BJ (cell line): ENCODE data around the gene CEP295NL. TPM values are rescaled to one million over a fixed set of nuclear protein-coding genes. Genes with fewer than 3 reads are reported as not detected.

Experiments used
- CTCF ChIA-PET: fragments of 350-600 bp; formaldehyde crosslinking; extraction: SDS; loops from one replicate; lab custom pipeline; 2021; ENCODE audit warnings: antibody characterized with exemption, inconsistent platforms; lab: Yijun Ruan, JAX
- POLR2A ChIA-PET: fragments of 300-600 bp; sonication (Branson Sonifier 250); formaldehyde crosslinking; extraction: SDS; loops from one replicate; lab custom pipeline; 2021; ENCODE audit warnings: antibody characterized with exemption; lab: Charles Lee
- DNase-seq: peaks from one replicate; pipeline ENCODE4 v3.0.0-alpha.2; 2011; ENCODE audit warnings: low read depth
- H3K27me3 ChIP-seq: 2 replicates; pipeline ENCODE4 v1.6.0; 2011; ENCODE audit warnings: low read length; ENCODE audit not compliant: control insufficient read depth, insufficient read depth
- H3K36me3 ChIP-seq: 2 replicates; pipeline ENCODE4 v1.5.1; 2011; ENCODE audit warnings: low read length; ENCODE audit not compliant: control insufficient read depth, insufficient read depth
- H3K4me3 ChIP-seq: 2 replicates; pipeline ENCODE4 v1.5.1; 2011; ENCODE audit warnings: low read depth, mild to moderate bottlenecking, control low read depth, low read length
- CTCF ChIP-seq: IDR thresholded peaks from 2 replicates; pipeline ENCODE4 v1.5.1; 2011; ENCODE audit warnings: low read depth, mild to moderate bottlenecking, control low read depth, inconsistent platforms, low read length, moderate library complexity; ENCODE audit not compliant: insufficient read depth
- polyA plus RNA-seq: library from polyadenylated mRNA; depleted of rRNA; stranded (reverse); fragments of >200 nt; gene quantifications from 2 replicates; pipeline ENCODE4 v1.2.3, GENCODE V29; 2011

CEP295NL gene
- polyA plus RNA-seq, 1 experiment: 0.15 TPM

GRCh38 chr17:78865682-78866390 lies 37.2 kb downstream of the CEP295NL start:
- no peak for DNase-seq
- ChIA-PET CTCF (interaction anchor here (0.6 to 4.6 kb wide), 24 partner anchors 8 to 367 kb away, joined by 3 to 63 read pairs (median 4); no protein-coding TSS in a partner anchor), POLR2A (no interaction called here)
- peak; percentile 92 for TF ChIP-seq CTCF
- Histone ChIP-seq H3K27me3 (no peaks in the 10 kb centered on the region), H3K4me3 (no peak overlapping the region), H3K36me3 (peaks cover 10% of the 10 kb centered on the region)

- CTCF ChIA-PET: interaction anchor here (1.2 to 3.5 kb wide), 3 partner anchors 38 to 111 kb away, joined by 3 to 21 read pairs (median 14); no protein-coding TSS in a partner anchor
Observed at GRCh38 chr17:78864117-78864516, 38.9 kb downstream of the CEP295NL start.

GRCh38 chr17:78862073-78863023 lies 40.7 kb downstream of the CEP295NL start:
- ChIA-PET CTCF (interaction anchor here (1.1 to 2.6 kb wide), 3 partner anchors 66 to 109 kb away, joined by 3 to 21 read pairs (median 3); no protein-coding TSS in a partner anchor), POLR2A (interaction anchor here (0.5 to 0.7 kb wide), 3 partner anchors 10 to 1893 kb away, joined by 4 to 13 read pairs (median 4); no protein-coding TSS in a partner anchor)
- H3K27me3 ChIP-seq: no peaks in the 10 kb centered on the region
- TF ChIP-seq CTCF: no peak
- DNase-seq: peak; percentile 94
- no peak overlapping the region for H3K4me3 ChIP-seq
- H3K36me3 ChIP-seq: peaks cover 10% of the 10 kb centered on the region

More at GRCh38 chr17:78864117-78864516, 38.9 kb downstream of the CEP295NL start:
- no peak for TF ChIP-seq CTCF
- no peaks in the 10 kb centered on the region for H3K27me3 ChIP-seq
- peaks cover 11% of the 10 kb centered on the region for H3K36me3 ChIP-seq
- POLR2A ChIA-PET: no interaction called here
- DNase-seq: no peak
- no peak overlapping the region for H3K4me3 ChIP-seq

- no peak for DNase-seq
- no peak for TF ChIP-seq CTCF
- Histone ChIP-seq H3K36me3 (peaks cover 20% of the 10 kb centered on the region), H3K27me3 (no peaks in the 10 kb centered on the region), H3K4me3 (no peak overlapping the region)
- ChIA-PET POLR2A (no interaction called here), CTCF (no interaction called here)
Observed at GRCh38 chr17:78861229-78861628, 41.8 kb downstream of the CEP295NL start.
